HG03558 (cell line): ENCODE results near the gene MMP20.

Experiments used
- ATAC-seq: cut with Tn5 transposase; IDR thresholded peaks from one replicate; pipeline ENCODE4 v1.9.1; 2021; ENCODE audit warnings: moderate number of reproducible peaks; ENCODE audit not compliant: unreplicated experiment; ENCODE audit errors: extremely low read depth

MMP20 gene

DNA sequence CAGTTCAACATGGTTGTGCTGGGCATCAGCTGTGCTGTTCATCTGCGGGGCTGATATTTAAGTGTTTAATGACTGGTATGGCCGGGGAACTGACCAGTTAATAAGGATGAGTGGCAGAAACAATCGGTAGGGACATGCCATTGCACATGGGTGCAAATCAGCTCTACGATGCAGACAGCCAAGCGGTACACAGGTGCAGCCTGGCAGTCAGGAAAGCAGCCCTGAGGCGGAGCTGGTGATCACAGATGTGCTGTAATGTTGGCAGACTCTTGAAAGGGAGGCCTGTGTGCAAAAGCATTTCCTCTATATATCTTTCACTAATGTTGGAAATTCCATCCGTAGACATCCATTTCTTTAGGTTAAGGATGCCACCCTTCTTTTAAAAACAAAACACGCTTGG lies 1.1 kb downstream of the MMP20 start:
- no peak for ATAC-seq

DNA sequence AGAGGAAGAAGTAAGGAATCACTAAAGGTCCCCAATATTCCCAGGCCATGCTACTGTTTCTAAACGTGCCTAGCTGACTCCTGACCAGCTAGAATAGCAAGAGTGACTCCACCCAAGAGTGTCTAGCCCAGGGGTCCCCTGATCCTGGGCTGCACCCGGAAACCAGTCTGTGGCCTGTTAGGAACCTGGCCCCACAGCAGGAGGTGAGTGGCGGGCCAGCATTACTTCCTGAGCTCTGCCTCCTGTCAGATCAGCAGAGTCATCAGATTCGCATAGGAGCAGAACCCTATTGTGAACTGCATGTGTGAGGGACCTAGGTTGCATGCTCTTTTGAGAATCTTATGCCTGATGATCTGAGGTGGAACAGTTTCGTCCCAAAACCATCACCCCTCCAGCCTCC lies 2.0 kb downstream of the MMP20 start:
- ATAC-seq: no peak

- ATAC-seq: no peak
These were observed 2.9 kb downstream of the MMP20 start for GRCh38 chr11:102622258-102622657.

DNA sequence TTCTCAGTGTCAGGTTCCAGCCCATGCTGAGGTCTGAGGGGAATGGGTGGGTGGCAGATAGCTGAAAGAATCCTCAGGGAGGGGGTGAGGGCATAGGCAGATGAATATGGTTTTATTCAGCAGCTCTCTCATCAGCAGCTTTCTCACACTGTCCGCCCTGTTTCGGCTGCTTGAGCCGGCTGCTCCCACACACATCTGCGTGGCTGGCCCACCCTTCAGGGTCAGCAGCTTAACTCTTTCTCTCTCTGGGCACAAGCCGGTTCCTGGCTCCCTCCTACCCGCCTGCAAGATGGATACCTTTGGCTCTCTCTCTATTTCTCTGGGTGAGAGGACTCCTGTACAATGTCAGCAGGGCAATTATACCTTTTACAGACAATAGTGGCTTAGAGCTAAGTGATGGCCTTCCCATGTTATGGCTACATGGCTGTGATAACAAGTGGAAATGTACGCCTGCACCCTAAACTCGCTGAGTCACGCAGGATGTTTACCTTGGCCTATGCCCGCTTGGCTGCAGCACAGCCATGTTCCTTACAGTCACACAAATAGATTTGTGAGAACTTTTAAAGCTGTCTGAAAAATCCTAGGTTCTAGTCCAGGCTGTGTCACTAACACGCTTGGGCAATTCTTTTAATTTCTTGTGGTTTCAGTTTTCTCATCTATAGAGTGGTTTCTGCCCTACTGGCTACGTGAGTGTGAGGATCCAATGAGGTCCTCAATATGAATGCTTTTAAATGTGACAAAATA lies 4.1 kb downstream of the MMP20 start:
- ATAC-seq: peak; percentile 63

DNA sequence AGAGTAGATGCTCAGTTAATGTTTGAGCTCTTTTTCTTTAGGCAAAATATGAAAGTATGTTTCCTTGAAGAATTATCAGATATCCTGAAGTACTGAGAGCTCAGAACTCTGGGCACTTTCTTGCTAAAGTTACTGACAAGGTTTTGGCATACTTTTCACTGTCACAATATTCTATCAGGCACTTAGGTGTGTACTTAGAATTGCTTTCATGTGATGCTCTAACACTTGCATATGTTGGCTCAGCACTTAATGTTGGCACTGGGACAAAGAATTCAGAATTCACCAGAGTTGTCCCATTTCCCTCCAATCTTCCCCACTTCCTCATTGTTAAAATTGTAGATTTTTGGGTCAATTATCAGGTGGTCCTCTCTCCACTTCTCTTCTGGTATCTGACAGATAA lies 5.0 kb downstream of the MMP20 start:
- no peak for ATAC-seq

GRCh38 chr11:102617466-102618008 lies 7.6 kb downstream of the MMP20 start:
- no peak for ATAC-seq

DNA sequence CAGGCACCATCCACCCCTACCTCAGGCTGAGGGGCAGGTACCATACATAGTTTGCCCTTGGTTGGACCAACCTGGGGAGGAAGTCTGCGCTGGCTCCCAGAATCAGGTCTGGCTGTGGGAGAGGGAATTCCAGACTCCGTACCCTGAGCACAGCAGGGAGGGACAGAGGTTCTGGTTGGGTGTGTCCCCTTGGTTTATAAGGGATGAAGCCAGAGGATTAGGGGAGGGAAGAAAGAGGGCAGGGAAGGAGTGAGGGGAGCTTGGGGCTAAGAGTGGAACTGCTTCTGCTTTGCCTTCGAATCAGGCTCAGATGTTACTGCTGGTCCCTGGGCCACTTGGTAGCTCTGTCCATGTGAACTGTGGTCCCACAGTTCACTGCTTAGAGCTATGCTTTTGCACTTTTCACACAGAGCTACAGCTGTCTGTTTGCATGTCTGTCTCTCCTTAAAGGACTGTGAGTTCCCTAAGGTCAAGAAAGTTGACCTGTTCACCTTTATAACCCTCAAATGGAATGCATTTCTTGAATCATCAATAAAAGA lies 9.2 kb downstream of the MMP20 start:
- ATAC-seq: no peak

- no peak for ATAC-seq
These were observed 9.8 kb downstream of the MMP20 start for GRCh38 chr11:102615077-102615893.

DNA sequence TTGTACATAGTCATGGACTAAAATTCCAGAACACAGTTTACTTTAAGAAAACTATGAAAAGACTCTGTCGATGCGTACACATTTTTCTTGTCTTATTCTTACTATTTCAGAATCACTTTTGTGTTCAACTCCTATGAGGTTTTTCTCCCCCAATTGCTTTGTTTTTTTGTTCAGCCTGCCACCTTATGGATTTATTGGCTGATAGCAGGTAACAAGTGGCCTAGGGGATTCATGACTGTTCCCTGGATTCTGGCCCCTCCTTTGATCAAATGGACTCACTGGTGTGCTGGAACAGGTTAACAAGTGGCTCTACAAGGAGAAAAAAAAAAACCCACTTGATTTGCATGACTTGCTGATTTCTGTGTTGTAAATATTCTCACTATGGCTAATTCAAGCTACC lies 10.6 kb downstream of the MMP20 start:
- ATAC-seq: no peak

- no peak for ATAC-seq
These were observed 11.1 kb downstream of the MMP20 start for GRCh38 chr11:102614031-102614430.

DNA sequence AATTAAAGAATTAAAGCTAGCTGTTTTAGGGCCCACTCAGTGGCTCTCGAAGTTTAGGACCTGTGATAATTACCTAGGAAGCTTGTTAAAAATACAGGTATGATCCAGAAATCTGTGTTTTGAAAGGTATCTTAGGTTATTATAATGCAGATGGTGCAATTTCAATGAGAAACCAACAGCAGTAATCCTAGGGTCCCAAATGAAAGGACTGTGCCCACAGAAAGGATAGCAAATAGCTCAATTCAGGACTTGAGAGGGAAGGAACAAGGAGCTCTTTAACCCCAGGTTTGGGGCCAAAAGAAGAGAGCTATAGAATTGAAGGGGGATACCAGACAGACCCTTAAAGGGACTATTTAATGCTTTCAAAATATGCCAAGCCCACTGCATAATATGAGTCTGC lies 11.7 kb downstream of the MMP20 start:
- ATAC-seq: no peak

- ATAC-seq: no peak
These were observed 13.8 kb downstream of the MMP20 start for GRCh38 chr11:102611291-102611690.

GRCh38 chr11:102610200-102610599 lies 14.9 kb downstream of the MMP20 start:
- no peak for ATAC-seq

- ATAC-seq: no peak
These were observed 16.4 kb downstream of the MMP20 start for GRCh38 chr11:102608699-102609098.

- no peak for ATAC-seq
These were observed 20.3 kb downstream of the MMP20 start for GRCh38 chr11:102604875-102605274.

- no peak for ATAC-seq
These were observed 21.1 kb downstream of the MMP20 start for GRCh38 chr11:102604011-102604410.

- no peak for ATAC-seq
These were observed 21.6 kb downstream of the MMP20 start for GRCh38 chr11:102603576-102603975.

- ATAC-seq: no peak
These were observed 22.0 kb downstream of the MMP20 start for GRCh38 chr11:102603091-102603490.

DNA sequence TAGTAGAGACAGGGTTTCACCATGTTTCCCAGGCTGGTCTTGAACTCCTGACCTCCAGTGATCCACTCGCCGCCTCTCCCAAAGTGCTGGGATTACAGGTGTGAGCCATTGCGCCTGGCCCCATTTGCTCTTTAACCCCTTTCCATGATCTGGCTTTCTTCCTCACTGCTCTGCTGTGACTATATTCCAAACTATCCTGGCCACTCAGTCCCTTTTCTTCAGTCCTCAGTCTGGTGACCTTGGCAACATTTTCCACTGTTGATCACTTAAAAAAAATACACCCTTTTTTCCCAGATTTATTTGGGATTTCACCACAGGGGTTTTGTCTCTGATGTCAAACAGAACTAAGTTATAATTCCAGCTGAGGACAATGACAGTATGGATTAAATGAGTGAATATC lies 24.5 kb downstream of the MMP20 start:
- no peak for ATAC-seq

- ATAC-seq: peak; percentile 86
These were observed 25.4 kb downstream of the MMP20 start for GRCh38 chr11:102599642-102600261.

- ATAC-seq: no peak
These were observed 26.9 kb downstream of the MMP20 start for GRCh38 chr11:102598272-102598671.
